NCI-H1436 (cell line): ENCODE measurements around the gene HLA-DPA1.
"Not testable (repeated sequence)": the region's sequence is repeated elsewhere in the genome, so short reads cannot be mapped to it uniquely, and the experiment has no call there.

Experiments used
- DNase-seq: peaks from one replicate; lab custom pipeline; 2025; lab: John Stamatoyannopoulos, UW

HLA-DPA1 gene

GRCh38 chr6:33073431-33073871 is at the start of gene HLA-DPA1:
TSS of gene HLA-DPA1 (minus strand) at chr6:33073649.
- no peak for DNase-seq

- DNase-seq, result no peak
Measured at GRCh38 chr6:33123181-33123580, 49.7 kb upstream of the HLA-DPA1 start.

GRCh38 chr6:33120001-33120400 is 46.6 kb upstream of the HLA-DPA1 start:
- no peak for DNase-seq

- peak; percentile 28 for DNase-seq
Measured at GRCh38 chr6:33118525-33119123, 45.2 kb upstream of the HLA-DPA1 start.

- DNase-seq, result no peak
Measured at GRCh38 chr6:33117811-33118277, 44.4 kb upstream of the HLA-DPA1 start.

- DNase-seq, result no peak
Measured at GRCh38 chr6:33116841-33117711, 43.6 kb upstream of the HLA-DPA1 start.

- no peak for DNase-seq
Measured at GRCh38 chr6:33116417-33116816, 43.0 kb upstream of the HLA-DPA1 start.

- DNase-seq, result no peak
Measured at GRCh38 chr6:33114406-33114805, 41.0 kb upstream of the HLA-DPA1 start.

GRCh38 chr6:33113755-33114154 is 40.3 kb upstream of the HLA-DPA1 start:
- no peak for DNase-seq

- DNase-seq, result no peak
Measured at GRCh38 chr6:33112148-33112547, 38.7 kb upstream of the HLA-DPA1 start.

- no peak for DNase-seq
Measured at GRCh38 chr6:33108307-33108706, 34.9 kb upstream of the HLA-DPA1 start.

GRCh38 chr6:33107641-33108040 is 34.2 kb upstream of the HLA-DPA1 start:
- DNase-seq, result no peak

GRCh38 chr6:33105916-33106871 is 32.7 kb upstream of the HLA-DPA1 start:
- no peak for DNase-seq

GRCh38 chr6:33105386-33105785 is 31.9 kb upstream of the HLA-DPA1 start:
- no peak for DNase-seq

GRCh38 chr6:33104887-33105286 is 31.4 kb upstream of the HLA-DPA1 start:
- DNase-seq, result no peak

GRCh38 chr6:33103776-33104175 is 30.3 kb upstream of the HLA-DPA1 start:
- DNase-seq, result no peak

- DNase-seq, result not testable (repeated sequence)
Measured at GRCh38 chr6:33101121-33101737, 27.8 kb upstream of the HLA-DPA1 start.

GRCh38 chr6:33095681-33096080 is 22.2 kb upstream of the HLA-DPA1 start:
- DNase-seq, result no peak

- no peak for DNase-seq
Measured at GRCh38 chr6:33093855-33094254, 20.4 kb upstream of the HLA-DPA1 start.

GRCh38 chr6:33092385-33092784 is 18.9 kb upstream of the HLA-DPA1 start:
- no peak for DNase-seq

- no peak for DNase-seq
Measured at GRCh38 chr6:33091957-33092356, 18.5 kb upstream of the HLA-DPA1 start.
